Gastrocnemius medialis (tissue), 4 donors: ENCODE data around the gene OCSTAMP.

ENCODE experiments used
- POLR2A ChIP-seq, 2 donors: fragments of 450-650 bp; IDR thresholded peaks; one replicate each; pipeline ENCODE4 v1.6.1; 2017; ENCODE audit warnings: antibody characterized with exemption in 2 of 2, mild to moderate bottlenecking in 2 of 2, moderate library complexity in 2 of 2
- TF ChIP-seq, protein P1 (sequence below), 5 experiments: fragments of 450-650 bp in 3 of 5; fragments of 200-600 bp in 2 of 5; sonication (generic) in 2 of 5; IDR thresholded peaks in 4 of 5; conservative IDR thresholded peaks in 1 of 5; 1 replicate in 4 of 5; 2 replicates in 1 of 5; pipeline ENCODE4 v1.5.1; 2016 to 2019; ENCODE audit warnings: antibody characterized with exemption in 5 of 5, mild to moderate bottlenecking in 3 of 5, moderate library complexity in 3 of 5

DNA sequence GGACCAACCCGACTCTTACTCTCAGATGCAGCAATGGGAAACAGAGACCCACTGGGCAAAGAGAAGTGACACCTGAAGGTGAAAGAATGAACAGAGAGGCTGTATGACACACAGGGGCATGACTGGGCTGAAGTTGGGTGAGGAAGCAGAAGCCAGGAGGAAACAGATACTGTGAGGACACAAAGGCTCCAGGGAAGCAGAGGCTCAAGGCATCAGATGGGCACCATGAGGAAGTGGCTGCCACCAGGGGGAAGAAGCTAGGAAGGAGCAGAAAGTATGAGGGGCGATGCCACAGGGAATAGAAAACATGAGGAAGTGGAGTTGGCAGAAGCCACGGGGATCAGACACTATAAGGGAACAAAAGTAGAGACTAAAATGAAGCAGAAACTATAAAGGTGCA lies 30.9 kb upstream of the OCSTAMP start:
- TF ChIP-seq, protein P1, sequence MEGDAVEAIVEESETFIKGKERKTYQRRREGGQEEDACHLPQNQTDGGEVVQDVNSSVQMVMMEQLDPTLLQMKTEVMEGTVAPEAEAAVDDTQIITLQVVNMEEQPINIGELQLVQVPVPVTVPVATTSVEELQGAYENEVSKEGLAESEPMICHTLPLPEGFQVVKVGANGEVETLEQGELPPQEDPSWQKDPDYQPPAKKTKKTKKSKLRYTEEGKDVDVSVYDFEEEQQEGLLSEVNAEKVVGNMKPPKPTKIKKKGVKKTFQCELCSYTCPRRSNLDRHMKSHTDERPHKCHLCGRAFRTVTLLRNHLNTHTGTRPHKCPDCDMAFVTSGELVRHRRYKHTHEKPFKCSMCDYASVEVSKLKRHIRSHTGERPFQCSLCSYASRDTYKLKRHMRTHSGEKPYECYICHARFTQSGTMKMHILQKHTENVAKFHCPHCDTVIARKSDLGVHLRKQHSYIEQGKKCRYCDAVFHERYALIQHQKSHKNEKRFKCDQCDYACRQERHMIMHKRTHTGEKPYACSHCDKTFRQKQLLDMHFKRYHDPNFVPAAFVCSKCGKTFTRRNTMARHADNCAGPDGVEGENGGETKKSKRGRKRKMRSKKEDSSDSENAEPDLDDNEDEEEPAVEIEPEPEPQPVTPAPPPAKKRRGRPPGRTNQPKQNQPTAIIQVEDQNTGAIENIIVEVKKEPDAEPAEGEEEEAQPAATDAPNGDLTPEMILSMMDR (IDR thresholded peaks at IDR 0.05 in 4 of 5, conservative IDR thresholded peaks at IDR 0.05 in 1 of 5): no peak
- TF ChIP-seq POLR2A (IDR thresholded peaks at IDR 0.05): no peak
